Uterus (tissue), 4 donors: ENCODE measurements around the gene ABCF2. TPM values are rescaled to one million over a fixed set of nuclear protein-coding genes. Genes with fewer than 3 reads are reported as not detected.

Experiments used
- DNase-seq, 2 donors: peaks; one replicate each; pipeline ENCODE4 v3.0.0-alpha.2; 2019 to 2020
- H3K27ac ChIP-seq, 2 donors: fragments of 200-600 bp; sonication (generic); 1 replicate in 1 of 2; 2 replicates in 1 of 2; pipeline ENCODE4 v1.5.1; 2016 to 2018
- H3K27me3 ChIP-seq, 2 donors: fragments of 200-600 bp; sonication (generic); one replicate each; pipeline ENCODE4 v1.5.1; 2018 to 2019; ENCODE audit warnings: control low read depth in 1 of 2
- H3K36me3 ChIP-seq, 2 donors: fragments of 200-600 bp; sonication (generic); one replicate each; pipeline ENCODE4 v1.5.1; 2019; ENCODE audit warnings: control low read depth in 1 of 2
- H3K4me1 ChIP-seq, 2 donors: fragments of 200-600 bp; sonication (generic); one replicate each; pipeline ENCODE4 v1.5.1; 2018 to 2019; ENCODE audit warnings: control low read depth in 1 of 2
- H3K4me3 ChIP-seq, 2 donors: fragments of 200-600 bp; sonication (generic); 1 replicate in 1 of 2; 2 replicates in 1 of 2; pipeline ENCODE4 v1.5.1; 2018 to 2019; ENCODE audit warnings: mild to moderate bottlenecking in 1 of 2
- H3K9me3 ChIP-seq, 2 donors: fragments of 200-600 bp; sonication (generic); one replicate each; pipeline ENCODE4 v1.5.1; 2019; ENCODE audit warnings: control low read depth in 1 of 2
- CTCF ChIP-seq, 4 experiments: fragments of 200-600 bp in 2 of 4; fragments of 450-650 bp in 2 of 4; sonication (generic) in 2 of 4; IDR thresholded peaks; one replicate each; pipeline ENCODE4 v1.5.1; 2016 to 2019; ENCODE audit warnings: antibody characterized with exemption in 4 of 4, mild to moderate bottlenecking in 2 of 4, moderate library complexity in 1 of 4
- POLR2A ChIP-seq, 2 donors: fragments of 450-650 bp; IDR thresholded peaks; one replicate each; pipeline ENCODE4 v1.6.1; 2016; ENCODE audit warnings: antibody characterized with exemption in 2 of 2, mild to moderate bottlenecking in 1 of 2, moderate library complexity in 1 of 2
- intact Hi-C: fragments of 100-400 bp; cut with DNase I; formaldehyde crosslinking; loops from one replicate; pipeline ENCODE4 v1.15.1; 2023; ENCODE audit warnings: low total_unique reads
- total RNA-seq, 4 donors: library from RNA; depleted of rRNA in 3 of 4; stranded (reverse); fragments of >200 nt in 3 of 4; gene quantifications; one replicate each; pipeline versions ENCODE4 v1.1.0 to v1.2.4, GENCODE V29; 2014 to 2023
- donor health status: DM: yes; HTN: yes; CAD: no.

ABCF2 gene
- 10 to 100 TPM in 3 of 4 donors, 1 to 10 TPM in 1; 6.8 to 39.2 (median 37.7) TPM for total RNA-seq

GRCh38 chr7:151226875-151227782, at the start of gene ABCF2:
ABCF2 (minus strand) TSS chr7:151227205; CDS start chr7:151226458, 747 bp downstream.
- Histone ChIP-seq H3K36me3 (no peaks in the 10 kb centered on the region), H3K4me3 (peak within 1 kb of the TSS; percentile 81 to 86), H3K4me1 (peaks cover 12% of the 10 kb centered on the region in 2 donors), H3K27me3 (no peaks in the 10 kb centered on the region), H3K9me3 (no peaks in the 10 kb centered on the region), H3K27ac (peak within 1 kb of the TSS; percentile 69 to 82)
- DNase-seq = peak; percentile 99
- peak; percentile 24 to 68 for TF ChIP-seq POLR2A (IDR thresholded peaks at IDR 0.05)
- peak in 1 of 4 experiments; percentile 45 for TF ChIP-seq CTCF (IDR thresholded peaks at IDR 0.05)
- intact Hi-C loops = loop anchor here (10.0 kb wide), 1 partner anchor 1352 kb away; the partner anchor contains the start of gene ATP6V0E2

GRCh38 chr7:151275813-151276577, 49.0 kb upstream of the ABCF2 start:
- intact Hi-C loops = no loop called here
- H3K36me3 ChIP-seq = no peaks in the 10 kb centered on the region
- no peaks in the 10 kb centered on the region for H3K27me3 ChIP-seq
- peak overlapping the region in 1 of 2 donors; percentile 46 for H3K4me3 ChIP-seq
- H3K27ac ChIP-seq = peak overlapping the region in 1 of 2 donors; percentile 34
- DNase-seq = peak in 1 of 2 donors; percentile 23
- peaks cover 0 to 5% of the 10 kb centered on the region in 2 donors for H3K4me1 ChIP-seq
- H3K9me3 ChIP-seq = no peaks in the 10 kb centered on the region
- TF ChIP-seq POLR2A (IDR thresholded peaks at IDR 0.05) (no peak), CTCF (IDR thresholded peaks at IDR 0.05) (no peak)

GRCh38 chr7:151274936-151275812, 48.2 kb upstream of the ABCF2 start:
- H3K27ac ChIP-seq = peak overlapping the region in 1 of 2 donors; percentile 34
- intact Hi-C loops = no loop called here
- no peak for DNase-seq
- H3K4me3 ChIP-seq = no peak overlapping the region
- H3K9me3 ChIP-seq = no peaks in the 10 kb centered on the region
- TF ChIP-seq POLR2A (IDR thresholded peaks at IDR 0.05) (no peak), CTCF (IDR thresholded peaks at IDR 0.05) (no peak)
- H3K36me3 ChIP-seq = no peaks in the 10 kb centered on the region
- peaks cover 0 to 5% of the 10 kb centered on the region in 2 donors for H3K4me1 ChIP-seq
- H3K27me3 ChIP-seq = no peaks in the 10 kb centered on the region

- no peaks in the 10 kb centered on the region for H3K9me3 ChIP-seq
- H3K27me3 ChIP-seq = no peaks in the 10 kb centered on the region
- DNase-seq = no peak
- no peaks in the 10 kb centered on the region for H3K36me3 ChIP-seq
- peaks cover 0 to 5% of the 10 kb centered on the region in 2 donors for H3K4me1 ChIP-seq
- no peak overlapping the region for H3K27ac ChIP-seq
- TF ChIP-seq POLR2A (IDR thresholded peaks at IDR 0.05) = no peak
- TF ChIP-seq CTCF (IDR thresholded peaks at IDR 0.05) = no peak
- H3K4me3 ChIP-seq = no peak overlapping the region
- intact Hi-C loops = no loop called here
These were observed 47.4 kb upstream of the ABCF2 start for GRCh38 chr7:151274396-151274795.
